Choroid plexus epithelial cell (primary cell): ENCODE measurements around the gene TREH.

Experiments used
- DNase-seq: peaks from one replicate; pipeline ENCODE4 v3.0.0-alpha.2; 2010; ENCODE audit warnings: low read depth
- H3K4me3 ChIP-seq: 2 replicates; pipeline ENCODE4 v1.5.1; 2011; ENCODE audit warnings: low read depth, mild to moderate bottlenecking, control low read depth, low read length, moderate library complexity
- TF ChIP-seq, protein P1 (sequence below): conservative IDR thresholded peaks from 2 replicates; pipeline ENCODE4 v1.5.1; 2011; ENCODE audit warnings: low read depth, mild to moderate bottlenecking, control low read depth, inconsistent platforms, low read length, moderate library complexity

The TREH gene

DNA sequence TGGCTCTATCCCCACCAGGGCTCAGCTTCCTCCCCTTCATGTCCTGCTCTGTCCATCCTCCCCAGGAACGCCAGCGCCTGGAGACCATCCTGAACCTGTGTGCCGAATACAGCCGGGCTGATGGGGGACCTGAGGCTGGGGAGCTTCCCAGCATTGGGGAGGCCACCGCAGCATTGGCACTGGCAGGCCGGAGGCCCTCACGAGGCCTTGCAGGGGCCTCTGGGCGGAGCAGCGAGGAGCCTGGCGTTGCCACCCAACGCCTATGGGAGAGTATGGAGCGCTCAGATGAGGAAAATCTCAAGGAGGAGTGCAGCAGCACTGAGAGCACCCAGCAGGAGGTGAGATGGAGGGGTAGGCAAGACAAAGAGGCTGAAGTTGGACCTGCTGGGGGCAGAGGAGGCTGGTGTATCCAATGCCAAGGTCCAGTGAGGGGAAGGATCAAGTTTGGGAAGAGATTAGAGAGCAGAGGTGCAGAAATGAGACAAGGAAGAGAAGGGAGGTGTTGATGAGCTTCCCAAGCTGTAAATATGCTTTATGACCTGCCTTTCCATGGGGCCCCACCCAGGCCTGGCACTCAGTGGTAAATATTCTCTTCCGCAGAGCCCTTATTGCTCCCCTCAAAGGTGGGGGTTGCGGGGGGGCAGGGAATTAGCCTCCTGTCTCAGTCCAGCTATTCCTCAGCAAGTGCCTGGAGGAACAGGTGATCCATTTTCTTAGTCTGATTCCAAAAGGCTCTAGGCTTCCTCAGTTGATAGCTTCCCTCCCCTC is 48.1 kb downstream of the TREH start:
- TF ChIP-seq, protein P1, sequence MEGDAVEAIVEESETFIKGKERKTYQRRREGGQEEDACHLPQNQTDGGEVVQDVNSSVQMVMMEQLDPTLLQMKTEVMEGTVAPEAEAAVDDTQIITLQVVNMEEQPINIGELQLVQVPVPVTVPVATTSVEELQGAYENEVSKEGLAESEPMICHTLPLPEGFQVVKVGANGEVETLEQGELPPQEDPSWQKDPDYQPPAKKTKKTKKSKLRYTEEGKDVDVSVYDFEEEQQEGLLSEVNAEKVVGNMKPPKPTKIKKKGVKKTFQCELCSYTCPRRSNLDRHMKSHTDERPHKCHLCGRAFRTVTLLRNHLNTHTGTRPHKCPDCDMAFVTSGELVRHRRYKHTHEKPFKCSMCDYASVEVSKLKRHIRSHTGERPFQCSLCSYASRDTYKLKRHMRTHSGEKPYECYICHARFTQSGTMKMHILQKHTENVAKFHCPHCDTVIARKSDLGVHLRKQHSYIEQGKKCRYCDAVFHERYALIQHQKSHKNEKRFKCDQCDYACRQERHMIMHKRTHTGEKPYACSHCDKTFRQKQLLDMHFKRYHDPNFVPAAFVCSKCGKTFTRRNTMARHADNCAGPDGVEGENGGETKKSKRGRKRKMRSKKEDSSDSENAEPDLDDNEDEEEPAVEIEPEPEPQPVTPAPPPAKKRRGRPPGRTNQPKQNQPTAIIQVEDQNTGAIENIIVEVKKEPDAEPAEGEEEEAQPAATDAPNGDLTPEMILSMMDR, result no peak
- H3K4me3 ChIP-seq, result no peak overlapping the region
- no peak for DNase-seq

DNA sequence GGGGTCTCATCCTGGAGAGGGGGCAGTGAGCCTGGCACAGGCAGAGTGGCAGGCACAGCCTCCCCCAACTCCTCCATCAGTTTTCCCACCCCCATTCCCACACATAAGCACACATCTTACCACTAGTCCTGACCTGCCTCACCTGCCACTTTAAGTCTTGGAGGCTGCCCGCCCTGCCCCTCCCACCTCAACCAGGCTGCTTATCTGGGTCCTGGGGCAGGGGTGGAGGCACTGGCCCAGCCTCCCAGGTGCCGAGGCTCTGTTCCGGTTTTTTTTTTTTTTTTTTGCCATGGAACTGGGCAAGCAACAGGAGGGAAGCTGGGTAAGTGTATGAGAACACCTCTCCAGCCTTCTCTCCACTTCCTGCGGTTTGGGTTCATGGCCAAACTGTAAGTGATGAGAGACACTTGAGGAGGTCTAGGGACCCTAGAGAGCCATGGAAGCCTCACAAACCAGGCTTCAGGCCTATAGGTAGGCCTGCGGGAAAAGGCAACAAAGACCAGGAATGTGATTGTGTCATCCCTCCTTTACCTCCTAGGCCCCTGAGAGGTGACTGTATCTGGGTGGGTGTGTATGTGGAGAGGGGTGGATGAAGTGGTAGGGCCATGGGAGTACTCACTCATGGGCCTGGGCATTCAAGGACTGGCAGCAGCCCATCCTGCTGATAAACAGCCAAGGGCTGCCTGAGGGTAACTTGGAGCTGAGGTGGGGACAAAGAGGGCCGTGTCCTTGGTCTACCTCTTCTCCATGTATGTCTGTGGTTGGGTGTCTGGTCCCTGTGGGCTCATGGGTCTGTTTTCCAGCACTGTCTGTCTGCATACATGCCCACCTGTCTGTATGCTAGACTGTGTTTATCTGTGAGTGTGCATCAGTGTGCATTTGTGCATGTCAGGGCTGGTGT is 49.4 kb downstream of the TREH start:
- H3K4me3 ChIP-seq, result no peak overlapping the region
- no peak for DNase-seq
- TF ChIP-seq, protein P1, result no peak

DNA sequence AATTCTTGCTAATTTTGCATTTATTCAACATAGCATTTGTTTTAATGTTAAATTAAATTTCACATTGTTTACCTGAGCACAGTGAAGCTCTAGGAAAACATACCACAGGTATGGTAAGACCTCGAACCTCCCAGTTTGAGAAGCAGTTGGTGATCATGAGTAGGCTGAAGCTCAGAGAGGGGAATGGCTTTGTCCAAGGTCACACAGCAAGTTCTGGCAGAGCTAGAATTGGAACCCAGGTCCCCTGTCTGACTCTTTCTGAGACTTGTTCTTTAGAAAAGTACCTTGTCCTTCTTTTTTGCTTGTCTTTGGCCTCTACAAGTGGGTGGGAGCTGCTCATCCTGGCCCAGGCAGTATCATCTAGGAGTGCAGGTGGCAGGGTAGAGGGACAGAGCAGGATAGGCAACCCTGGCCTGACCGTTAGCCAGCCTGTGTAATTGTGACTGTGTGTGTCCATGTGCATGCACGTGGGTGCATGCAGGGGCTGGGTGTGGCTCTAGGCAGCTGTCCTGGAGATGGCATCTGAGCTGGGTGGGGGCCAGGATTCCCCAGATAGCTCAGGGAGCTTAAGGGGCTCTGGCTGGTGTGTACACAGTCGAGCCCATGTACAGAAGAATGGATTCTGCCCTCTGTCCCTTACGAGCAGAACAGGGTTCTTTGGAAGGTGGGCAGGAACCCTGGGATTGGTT is 50.4 kb downstream of the TREH start:
- H3K4me3 ChIP-seq, result no peak overlapping the region
- TF ChIP-seq, protein P1, result no peak
- no peak for DNase-seq

DNA sequence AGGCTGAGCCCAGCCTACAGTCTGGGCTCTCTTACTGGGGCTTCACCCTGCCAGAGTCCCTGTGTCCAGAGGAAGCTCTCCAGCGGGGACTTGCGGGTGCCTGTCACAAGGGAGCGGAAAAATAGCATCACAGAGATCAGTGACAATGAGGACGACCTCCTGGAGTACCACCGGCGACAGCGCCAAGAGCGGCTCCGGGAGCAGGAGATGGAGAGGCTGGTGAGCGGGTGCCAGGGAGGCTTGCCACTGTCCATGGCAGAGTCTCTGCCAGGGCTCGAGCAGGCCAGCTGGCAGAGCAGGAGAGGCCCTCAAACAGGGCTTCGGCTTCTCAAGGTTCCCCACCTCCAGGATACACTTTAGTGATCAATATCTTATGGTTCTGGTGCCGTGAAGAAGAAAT is 51.0 kb downstream of the TREH start:
- no peak for DNase-seq
- TF ChIP-seq, protein P1, result no peak
- no peak overlapping the region for H3K4me3 ChIP-seq

- TF ChIP-seq, protein P1, result no peak
- DNase-seq, result no peak
- no peak overlapping the region for H3K4me3 ChIP-seq
Observed at GRCh38 chr11:118628031-118628430, 51.4 kb downstream of the TREH start.

DNA sequence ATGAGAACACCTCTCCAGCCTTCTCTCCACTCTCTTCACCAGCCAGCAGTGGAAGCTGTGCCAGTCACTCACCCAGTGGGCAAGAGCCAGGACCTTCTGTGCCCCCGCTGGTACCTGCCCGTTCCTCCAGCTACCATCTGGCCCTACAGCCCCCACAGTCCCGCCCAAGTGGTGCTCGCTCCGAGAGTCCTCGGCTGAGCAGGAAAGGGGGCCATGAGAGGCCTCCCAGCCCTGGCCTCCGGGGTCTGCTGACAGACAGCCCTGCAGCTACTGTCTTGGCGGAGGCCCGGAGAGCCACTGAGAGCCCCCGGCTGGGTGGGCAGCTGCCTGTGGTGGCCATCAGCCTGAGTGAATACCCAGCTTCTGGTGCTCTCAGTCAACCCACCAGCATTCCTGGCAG is 51.9 kb downstream of the TREH start:
- DNase-seq, result no peak
- H3K4me3 ChIP-seq, result no peak overlapping the region
- TF ChIP-seq, protein P1, result no peak
